Measurements from ENCODE around the gene NADK. TPM values are rescaled to one million over a fixed set of nuclear protein-coding genes. Genes with fewer than 3 reads are reported as not detected.

The NADK gene
- total and polyA plus RNA-seq, 4 donors: 53.2 to 144 (median 88.7) TPM

GRCh38 chr1:1826356-1827088 is 48.3 kb upstream of the NADK start:
- Histone ChIP-seq H3K36me3 (ENCODE audit: control insufficient read depth in 4 of 4, insufficient read depth in 4 of 4, low read length in 4 of 4) (peaks cover 3 to 16% (median 6%) of the 10 kb centered on the region in 4 donors), H3K9ac (ENCODE audit: insufficient read depth in 1 of 2, low read length in 2 of 2) (no peak overlapping the region)

GRCh38 chr1:1825217-1825616 is 46.9 kb upstream of the NADK start:
- ATAC-seq (ENCODE audit: insufficient read depth, low FRiP score) (no peak), DNase-seq (no peak)
- Histone ChIP-seq H3K9ac (ENCODE audit: insufficient read depth in 1 of 2, low read length in 2 of 2) (no peak overlapping the region), H3K27ac (ENCODE audit: low read depth in 1 of 2, low read length in 1 of 2) (no peak overlapping the region), H3K4me1 (ENCODE audit: control insufficient read depth in 5 of 5, insufficient read depth in 5 of 5, low read length in 5 of 5) (peaks cover 0 to 23% (median 5%) of the 10 kb centered on the region in 5 donors), H3K4me3 (no peak overlapping the region), H3K36me3 (ENCODE audit: control insufficient read depth in 4 of 4, insufficient read depth in 4 of 4, low read length in 4 of 4) (peaks cover 3 to 12% (median 10%) of the 10 kb centered on the region in 4 donors), H3K27me3 (ENCODE audit: control insufficient read depth in 3 of 3, insufficient read depth in 3 of 3, low read length in 2 of 3) (no peaks in the 10 kb centered on the region), H3K9me3 (ENCODE audit: control insufficient read depth in 4 of 4, insufficient read depth in 3 of 4, low read length in 3 of 4) (no peaks in the 10 kb centered on the region)
- 93 to 98% methylated on average over 5 of the region's 5 CpGs for WGBS, 2 donors
- TF ChIP-seq CTCF (IDR thresholded peaks at IDR 0.05; ENCODE audit: control extremely low read depth, extremely low read depth): no peak

More at GRCh38 chr1:1826356-1827088, 48.3 kb upstream of the NADK start:
- WGBS, 2 donors: 87 to 89% methylated on average over 9 of the region's 9 CpGs
- ATAC-seq (ENCODE audit: insufficient read depth, low FRiP score) (no peak), DNase-seq (no peak)
- peaks cover 0 to 23% (median 5%) of the 10 kb centered on the region in 5 donors for H3K4me1 ChIP-seq (ENCODE audit: control insufficient read depth in 5 of 5, insufficient read depth in 5 of 5, low read length in 5 of 5)
- H3K27me3 ChIP-seq (ENCODE audit: control insufficient read depth in 3 of 3, insufficient read depth in 3 of 3, low read length in 2 of 3): no peaks in the 10 kb centered on the region
- TF ChIP-seq CTCF (IDR thresholded peaks at IDR 0.05; ENCODE audit: control extremely low read depth, extremely low read depth): no peak
- H3K4me3 ChIP-seq: no peak overlapping the region
- H3K27ac ChIP-seq (ENCODE audit: low read depth in 1 of 2, low read length in 1 of 2): no peak overlapping the region
- no peaks in the 10 kb centered on the region for H3K9me3 ChIP-seq (ENCODE audit: control insufficient read depth in 4 of 4, insufficient read depth in 3 of 4, low read length in 3 of 4)

- no peak overlapping the region for H3K9ac ChIP-seq (ENCODE audit: insufficient read depth in 1 of 2, low read length in 2 of 2)
- no peak overlapping the region for H3K4me3 ChIP-seq
- H3K4me1 ChIP-seq (ENCODE audit: control insufficient read depth in 5 of 5, insufficient read depth in 5 of 5, low read length in 5 of 5): no peaks in the 10 kb centered on the region
- no peaks in the 10 kb centered on the region for H3K27me3 ChIP-seq (ENCODE audit: control insufficient read depth in 3 of 3, insufficient read depth in 3 of 3, low read length in 2 of 3)
- WGBS, 2 donors: 97 to 98% methylated on average over 6 of the region's 6 CpGs
- TF ChIP-seq CTCF (IDR thresholded peaks at IDR 0.05; ENCODE audit: control extremely low read depth, extremely low read depth): no peak
- ATAC-seq (ENCODE audit: insufficient read depth, low FRiP score): no peak
- peaks cover 9 to 25% (median 20%) of the 10 kb centered on the region in 4 donors for H3K36me3 ChIP-seq (ENCODE audit: control insufficient read depth in 4 of 4, insufficient read depth in 4 of 4, low read length in 4 of 4)
- no peak overlapping the region for H3K27ac ChIP-seq (ENCODE audit: low read depth in 1 of 2, low read length in 1 of 2)
- no peaks in the 10 kb centered on the region for H3K9me3 ChIP-seq (ENCODE audit: control insufficient read depth in 4 of 4, insufficient read depth in 3 of 4, low read length in 3 of 4)
- DNase-seq: no peak
Measured at GRCh38 chr1:1819762-1820161, 41.5 kb upstream of the NADK start.
